Upper lobe of left lung (tissue), 6 donors: Measurements from ENCODE around the gene PPP1R12A. TPM values are rescaled to one million over a fixed set of nuclear protein-coding genes. Genes with fewer than 3 reads are reported as not detected.
A peak's percentile ranks its signal among the peaks of the same experiment; 100 is the strongest.

Source experiments
- ATAC-seq, 2 donors: fragments of 200-7000 bp; cut with Tn5 transposase; one replicate each; pipeline ENCODE4 v1.9.1; 2022; ENCODE audit warnings: mild to moderate bottlenecking in 2 of 2, moderate library complexity in 2 of 2; ENCODE audit not compliant: low FRiP score in 2 of 2
- DNase-seq, 2 donors: peaks; one replicate each; pipeline ENCODE4 v3.0.0-alpha.2; 2019 to 2020
- H3K27ac ChIP-seq, 4 donors: fragments of 200-600 bp; sonication (generic); one replicate each; pipeline ENCODE4 v1.5.1; 2016 to 2019
- H3K27me3 ChIP-seq, 4 donors: fragments of 200-600 bp; sonication (generic); one replicate each; pipeline ENCODE4 v1.5.1; 2017 to 2019
- H3K36me3 ChIP-seq, 4 donors: fragments of 200-600 bp; sonication (generic); one replicate each; pipeline ENCODE4 v1.5.1; 2016 to 2019
- H3K4me1 ChIP-seq, 4 donors: fragments of 200-600 bp; sonication (generic); one replicate each; pipeline ENCODE4 v1.5.1; 2018 to 2019
- H3K4me3 ChIP-seq, 4 donors: fragments of 200-600 bp; sonication (generic); one replicate each; pipeline ENCODE4 v1.5.1; 2017 to 2019; ENCODE audit warnings: mild to moderate bottlenecking in 2 of 4, moderate library complexity in 1 of 4
- H3K9me3 ChIP-seq, 4 donors: fragments of 200-600 bp; sonication (generic); one replicate each; pipeline ENCODE4 v1.5.1; 2018 to 2019
- EP300 ChIP-seq, 4 donors: sonication (generic); formaldehyde crosslinking; IDR thresholded peaks; one replicate each; pipeline ENCODE4 v1.5.1; 2017; ENCODE audit warnings: antibody characterized with exemption in 4 of 4, control low read depth in 2 of 4
- POLR2A ChIP-seq, 4 donors: fragments of 450-650 bp; IDR thresholded peaks; one replicate each; pipeline ENCODE4 v1.5.1; 2016 to 2017; ENCODE audit warnings: antibody characterized with exemption in 4 of 4, mild to moderate bottlenecking in 2 of 4
- POLR2AphosphoS5 ChIP-seq, 2 donors: sonication (generic); formaldehyde crosslinking; IDR thresholded peaks; one replicate each; pipeline ENCODE4 v1.5.1; 2017; ENCODE audit warnings: antibody characterized with exemption in 2 of 2
- WGBS, 2 donors: methylation state at CpG; one replicate each; pipeline ENCODE4 v1.1.5; 2017 to 2018; 5-methylcytosine and 5-hydroxymethylcytosine counted together
- total RNA-seq, 6 donors: library from RNA; depleted of rRNA in 4 of 6; stranded (reverse); fragments of >200 nt in 4 of 6; gene quantifications; one replicate each; pipeline versions ENCODE4 v1.1.0 to v1.2.1, GENCODE V29; 2016 to 2021
- TF ChIP-seq, protein P1 (sequence below), 6 experiments: fragments of 450-650 bp in 4 of 6; fragments of 200-600 bp in 2 of 6; sonication (generic) in 2 of 6; IDR thresholded peaks; one replicate each; pipeline ENCODE4 v1.5.1; 2016 to 2019; ENCODE audit warnings: antibody characterized with exemption in 6 of 6
- donor health status: DM: no; HTN: no; CAD: no; lungs with moderate emphysema.
- donor health status: DM: no; HTN: yes; CAD: no; lungs with severe emphysema.

The PPP1R12A gene
- total RNA-seq, 6 donors from 2014 or later = 50.7 to 234 (median 90.4) TPM

DNA sequence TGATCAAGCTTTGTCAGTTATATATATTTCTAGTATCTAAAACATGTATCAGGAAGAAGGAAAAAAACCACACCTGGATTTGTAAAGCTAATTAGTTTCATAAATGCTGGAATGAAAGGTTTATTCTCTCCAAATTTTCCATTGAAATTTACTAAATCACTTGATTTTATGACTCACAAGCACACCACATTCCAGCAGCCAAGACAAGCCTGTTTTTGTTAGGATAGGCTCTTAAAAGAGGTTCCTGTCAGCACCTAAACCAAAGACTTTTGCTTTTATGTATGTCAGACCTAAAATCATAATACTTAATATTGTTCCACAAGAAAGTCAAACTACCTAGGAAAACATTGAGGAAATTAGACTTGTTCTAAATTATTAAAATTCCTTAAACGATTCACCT, 158.8 kb downstream of the PPP1R12A start:
- 69 to 72% methylated on average over 1 of the region's 1 CpG for WGBS, 2 donors
- no peak overlapping the region for H3K4me3 ChIP-seq
- ATAC-seq = no peak
- peaks cover 0 to 6% (median 0%) of the 10 kb centered on the region in 4 donors for H3K4me1 ChIP-seq
- peaks cover 0 to 37% (median 2%) of the 10 kb centered on the region in 4 donors for H3K36me3 ChIP-seq
- DNase-seq = no peak
- peak overlapping the region in 3 of 4 donors; percentile 3 to 40 (median 14) for H3K27ac ChIP-seq
- no peak for TF ChIP-seq POLR2A (IDR thresholded peaks at IDR 0.05)
- TF ChIP-seq EP300 (IDR thresholded peaks at IDR 0.05) = no peak
- TF ChIP-seq, protein P1, sequence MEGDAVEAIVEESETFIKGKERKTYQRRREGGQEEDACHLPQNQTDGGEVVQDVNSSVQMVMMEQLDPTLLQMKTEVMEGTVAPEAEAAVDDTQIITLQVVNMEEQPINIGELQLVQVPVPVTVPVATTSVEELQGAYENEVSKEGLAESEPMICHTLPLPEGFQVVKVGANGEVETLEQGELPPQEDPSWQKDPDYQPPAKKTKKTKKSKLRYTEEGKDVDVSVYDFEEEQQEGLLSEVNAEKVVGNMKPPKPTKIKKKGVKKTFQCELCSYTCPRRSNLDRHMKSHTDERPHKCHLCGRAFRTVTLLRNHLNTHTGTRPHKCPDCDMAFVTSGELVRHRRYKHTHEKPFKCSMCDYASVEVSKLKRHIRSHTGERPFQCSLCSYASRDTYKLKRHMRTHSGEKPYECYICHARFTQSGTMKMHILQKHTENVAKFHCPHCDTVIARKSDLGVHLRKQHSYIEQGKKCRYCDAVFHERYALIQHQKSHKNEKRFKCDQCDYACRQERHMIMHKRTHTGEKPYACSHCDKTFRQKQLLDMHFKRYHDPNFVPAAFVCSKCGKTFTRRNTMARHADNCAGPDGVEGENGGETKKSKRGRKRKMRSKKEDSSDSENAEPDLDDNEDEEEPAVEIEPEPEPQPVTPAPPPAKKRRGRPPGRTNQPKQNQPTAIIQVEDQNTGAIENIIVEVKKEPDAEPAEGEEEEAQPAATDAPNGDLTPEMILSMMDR (IDR thresholded peaks at IDR 0.05) = no peak
- no peak for TF ChIP-seq POLR2AphosphoS5 (IDR thresholded peaks at IDR 0.05)
- H3K27me3 ChIP-seq = no peaks in the 10 kb centered on the region
- no peaks in the 10 kb centered on the region for H3K9me3 ChIP-seq

DNA sequence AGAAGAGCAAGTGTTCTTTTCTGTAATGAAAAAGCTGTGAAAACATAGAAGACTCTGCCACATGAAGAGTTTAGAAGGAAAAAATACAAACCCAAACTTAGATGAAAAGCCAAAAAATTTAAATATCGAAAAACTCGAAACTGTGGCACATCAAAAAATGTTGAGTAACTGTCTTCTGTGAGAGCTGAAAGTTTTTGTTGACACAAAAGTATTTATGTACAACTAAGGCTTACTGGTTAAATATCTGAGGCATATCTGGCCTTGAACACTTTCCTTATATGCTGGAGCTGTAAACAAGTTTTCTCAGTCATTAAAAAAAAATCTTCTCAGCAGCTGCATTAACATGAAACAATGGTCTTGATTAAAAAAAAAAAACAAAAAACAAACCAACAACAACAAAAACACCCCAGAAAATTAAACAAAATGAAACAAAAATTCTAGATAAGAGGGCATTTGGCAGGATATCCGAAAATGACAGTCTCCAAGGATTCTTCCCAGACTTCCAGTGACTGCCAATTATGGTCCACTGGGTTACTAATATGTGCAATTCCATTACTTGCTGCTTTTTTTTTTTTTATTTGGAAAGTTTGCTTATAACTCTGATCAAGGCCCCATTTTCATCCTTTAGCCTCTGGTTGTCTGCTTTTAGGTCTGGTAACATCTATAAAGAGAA, 159.4 kb downstream of the PPP1R12A start:
- no peak for ATAC-seq
- WGBS, 2 donors = 61 to 86% methylated on average over 3 of the region's 3 CpGs
- Histone ChIP-seq H3K4me3 (no peak overlapping the region), H3K4me1 (peaks cover 0 to 6% (median 0%) of the 10 kb centered on the region in 4 donors), H3K27me3 (no peaks in the 10 kb centered on the region), H3K27ac (peak overlapping the region in 2 of 4 donors; percentile 14 to 28), H3K9me3 (no peaks in the 10 kb centered on the region), H3K36me3 (peaks cover 0 to 33% (median 2%) of the 10 kb centered on the region in 4 donors)
- TF ChIP-seq POLR2A (IDR thresholded peaks at IDR 0.05) (no peak), EP300 (IDR thresholded peaks at IDR 0.05) (no peak), POLR2AphosphoS5 (IDR thresholded peaks at IDR 0.05) (no peak)
- TF ChIP-seq, protein P1 (IDR thresholded peaks at IDR 0.05) = no peak
- DNase-seq = no peak

DNA sequence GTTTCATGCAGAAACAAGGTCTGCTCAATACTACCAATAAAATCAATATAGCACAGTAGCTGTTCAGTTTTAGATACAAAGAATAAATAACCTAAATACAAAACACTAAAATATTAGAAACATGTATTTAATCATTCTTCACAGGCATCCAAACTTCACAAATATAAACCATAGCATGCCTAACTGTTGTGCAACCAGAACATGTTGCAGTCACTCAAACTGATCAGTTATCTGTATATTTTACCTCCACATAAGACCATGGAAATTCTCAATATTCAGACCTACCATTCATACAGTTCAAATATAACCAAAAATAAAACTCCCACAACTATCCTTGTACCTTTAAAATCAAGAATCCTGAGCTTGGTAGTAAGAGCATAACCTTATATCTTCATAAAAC, 161.0 kb downstream of the PPP1R12A start:
- H3K27ac ChIP-seq = no peak overlapping the region
- no peaks in the 10 kb centered on the region for H3K9me3 ChIP-seq
- ATAC-seq = no peak
- no peak for DNase-seq
- TF ChIP-seq EP300 (IDR thresholded peaks at IDR 0.05) = no peak
- no peak for TF ChIP-seq POLR2AphosphoS5 (IDR thresholded peaks at IDR 0.05)
- TF ChIP-seq, protein P1 (IDR thresholded peaks at IDR 0.05) = no peak
- TF ChIP-seq POLR2A (IDR thresholded peaks at IDR 0.05) = no peak
- no peak overlapping the region for H3K4me3 ChIP-seq
- H3K36me3 ChIP-seq = peaks cover 0 to 28% (median 2%) of the 10 kb centered on the region in 4 donors
- no peaks in the 10 kb centered on the region for H3K27me3 ChIP-seq
- peaks cover 0 to 6% (median 1%) of the 10 kb centered on the region in 4 donors for H3K4me1 ChIP-seq

DNA sequence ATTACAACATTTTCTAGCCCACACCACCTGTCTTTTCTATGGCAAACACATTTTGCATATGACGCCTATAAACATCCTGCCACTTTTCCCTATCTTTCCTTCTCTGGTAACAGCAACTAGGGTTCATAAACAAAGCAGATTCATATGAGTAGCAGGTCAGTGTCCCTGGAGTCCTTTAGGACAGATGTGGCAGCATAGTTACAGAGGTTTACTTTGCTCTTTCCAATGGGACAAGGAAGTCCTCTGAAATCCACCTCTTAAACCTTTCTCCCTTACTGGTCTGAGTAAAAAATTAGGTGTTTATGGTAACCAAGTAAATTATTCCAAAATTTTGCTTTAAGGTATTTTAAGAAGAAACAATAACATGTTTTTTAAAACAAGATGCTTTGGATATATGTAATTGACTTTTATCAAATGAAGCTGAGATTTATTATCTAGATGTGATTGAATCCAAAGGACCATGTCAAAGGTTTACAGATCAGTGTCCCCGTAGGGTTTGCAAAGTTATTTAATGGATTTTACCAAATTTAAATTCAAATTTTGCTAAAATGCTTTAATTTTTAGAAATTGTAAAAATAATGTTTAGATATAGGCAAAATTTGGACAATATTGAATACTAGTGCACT, 164.9 kb downstream of the PPP1R12A start:
- peak in 1 of 2 donors; percentile 14 for ATAC-seq
- TF ChIP-seq, protein P1 (IDR thresholded peaks at IDR 0.05) = no peak
- TF ChIP-seq POLR2A (IDR thresholded peaks at IDR 0.05) (no peak), POLR2AphosphoS5 (IDR thresholded peaks at IDR 0.05) (no peak), EP300 (IDR thresholded peaks at IDR 0.05) (no peak)
- 96% methylated on average over 2 of the region's 2 CpGs for WGBS, 2 donors
- Histone ChIP-seq H3K27me3 (no peaks in the 10 kb centered on the region), H3K9me3 (no peaks in the 10 kb centered on the region), H3K4me3 (no peak overlapping the region), H3K27ac (no peak overlapping the region), H3K4me1 (peaks cover 0 to 2% (median 0%) of the 10 kb centered on the region in 4 donors), H3K36me3 (peaks cover 0 to 7% (median 2%) of the 10 kb centered on the region in 4 donors)
- DNase-seq = no peak
